Stimulated activated CD4-positive, alpha-beta T cell treated with anti-CD3 and anti-CD28 coated beads, Interleukin-1b, Interleukin-23, amount 100 ng/mL, for 1 hour (primary cell): ENCODE data around the gene JAML.
A peak's percentile ranks its signal among the peaks of the same experiment; 100 is the strongest.

Experiments
- DNase-seq, 2 donors: peaks; one replicate each; pipeline ENCODE4 v3.0.0-alpha.2; 2020; ENCODE audit warnings: low read depth in 2 of 2

Gene JAML

DNA sequence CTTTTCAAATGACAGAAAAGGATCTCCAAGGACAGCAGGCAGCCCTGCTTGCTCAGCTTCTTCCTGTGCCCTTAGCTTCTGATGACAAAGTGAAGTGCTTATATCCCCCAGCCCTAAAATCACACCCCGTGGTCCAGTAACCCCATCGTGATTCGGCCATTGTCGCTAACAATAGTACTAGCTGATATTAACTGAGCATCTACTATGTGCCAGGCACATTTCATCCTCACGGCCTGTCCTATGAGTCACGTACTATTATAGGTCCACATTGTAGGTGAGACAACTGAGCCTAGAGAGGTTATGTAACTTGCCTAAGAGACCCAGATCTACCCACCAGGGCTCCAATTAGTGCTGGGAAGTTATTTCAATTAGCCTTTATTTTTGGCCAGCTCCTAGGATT lies 78.3 kb downstream of the JAML start:
- no peak for DNase-seq

DNA sequence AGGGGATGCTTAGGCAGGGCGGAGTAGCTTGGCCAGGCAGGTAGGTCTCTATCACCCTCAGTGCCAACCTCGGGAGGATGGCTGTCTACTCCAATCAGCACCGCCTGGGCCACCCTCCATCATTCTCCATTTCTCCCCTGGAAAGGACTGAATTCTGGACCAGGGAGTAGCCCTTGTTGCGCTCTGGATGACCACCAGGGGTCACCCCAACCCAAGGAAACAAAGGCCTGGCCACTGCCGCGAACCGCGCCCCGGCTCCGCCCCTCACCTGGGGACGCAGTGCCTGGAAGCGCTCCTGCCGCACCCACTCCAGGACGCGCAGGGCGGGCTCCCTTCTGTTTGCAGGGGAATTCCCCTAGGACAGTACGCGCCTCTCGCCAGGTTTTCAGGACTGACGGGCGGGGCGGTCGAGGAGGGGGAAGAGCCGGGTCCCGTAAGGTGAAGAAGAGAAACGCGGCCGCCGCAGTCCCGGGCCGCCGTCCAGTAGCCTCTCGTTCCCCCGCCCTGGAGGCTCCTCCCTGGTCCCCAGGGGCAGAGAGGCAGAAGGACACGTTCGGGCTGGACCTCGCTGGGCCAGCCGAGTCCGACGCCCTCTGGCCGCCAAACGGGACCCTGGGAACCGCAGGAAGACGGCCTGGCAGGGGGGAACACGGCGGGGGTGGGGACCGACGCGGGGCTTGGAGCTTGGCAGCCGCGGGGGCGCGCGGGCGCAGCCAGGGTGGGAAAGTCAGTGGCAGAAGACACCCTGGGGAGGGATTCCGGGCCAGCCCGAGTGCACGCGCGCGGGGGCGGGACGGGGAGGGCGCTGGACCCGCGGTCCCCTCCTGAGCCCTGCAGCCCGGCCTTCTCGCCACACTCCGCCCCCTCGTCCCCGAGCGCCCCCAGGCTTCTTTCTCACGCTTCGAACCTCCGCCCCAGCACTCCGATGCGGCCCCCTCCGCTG lies 79.3 kb downstream of the JAML start:
- DNase-seq: peak; percentile 71 to 80

DNA sequence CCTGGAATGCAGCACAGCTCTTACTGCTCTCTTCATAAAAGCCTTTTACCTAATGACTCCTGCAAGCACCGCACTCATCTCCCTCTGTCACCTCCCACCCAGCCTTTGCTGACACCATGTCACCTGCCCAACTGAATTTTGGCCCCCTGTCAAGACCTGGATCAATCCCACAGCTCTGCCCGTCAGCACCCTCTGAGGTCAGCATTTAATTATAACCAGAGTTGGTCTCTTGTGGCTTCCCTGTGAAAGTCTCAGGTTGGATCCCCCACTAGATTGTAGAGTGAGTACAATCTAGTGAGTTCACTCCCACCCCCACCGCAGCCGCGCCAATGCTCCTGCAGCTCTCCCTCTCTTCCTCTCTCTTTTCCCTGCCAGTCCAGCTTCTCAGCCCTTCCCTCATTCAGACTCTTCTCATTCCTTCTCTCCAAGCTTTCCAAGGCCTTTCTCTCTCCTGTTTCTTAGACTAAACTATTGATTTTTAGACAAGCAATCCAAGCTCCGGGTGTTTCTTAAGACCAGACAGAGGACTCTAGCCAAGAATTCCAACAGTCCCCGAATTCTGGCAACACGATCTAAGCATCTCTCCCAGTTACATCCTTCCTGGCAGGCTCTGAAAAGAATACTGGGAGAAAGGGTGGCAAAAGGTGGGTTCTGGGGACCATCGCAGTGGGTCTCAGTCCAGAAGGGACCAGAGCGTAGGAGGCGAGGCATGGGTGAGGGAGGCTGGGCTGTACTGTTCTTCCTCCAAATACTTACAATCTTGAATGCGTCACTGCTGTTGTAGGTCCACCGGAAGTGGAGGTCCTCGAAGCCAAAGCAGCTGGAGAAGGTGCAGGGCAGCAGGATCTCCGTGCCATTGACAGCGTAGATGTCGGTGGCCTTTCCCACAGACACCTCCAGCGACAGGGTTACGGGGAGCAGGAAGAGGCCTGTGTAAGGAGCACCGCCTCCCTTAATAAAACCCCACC lies 80.2 kb downstream of the JAML start:
- DNase-seq: no peak
